ENCODE results near the gene INSYN1. TPM values are rescaled to one million over a fixed set of nuclear protein-coding genes. Genes with fewer than 3 reads are reported as not detected.

Gene INSYN1
- total RNA-seq, 3 donors from 2014 or later (not counting 1 experiment from before 2014, with no cell fraction given), result not detected

GRCh38 chr15:73710321-73710720 lies 42.8 kb downstream of the INSYN1 start:
- no peak for DNase-seq
- Histone ChIP-seq H3K9me3 (ENCODE audit: control insufficient read depth, insufficient read depth, low read length) (no peaks in the 10 kb centered on the region), H3K27ac (ENCODE audit: low read length) (no peak overlapping the region), H3K27me3 (ENCODE audit: control insufficient read depth, insufficient read depth, low read length) (no peaks in the 10 kb centered on the region), H3K4me3 (ENCODE audit: low read length) (no peak overlapping the region), H3K4me1 (ENCODE audit: control insufficient read depth, insufficient read depth, low read length) (no peaks in the 10 kb centered on the region), H3K36me3 (ENCODE audit: control insufficient read depth, insufficient read depth, low read length) (no peaks in the 10 kb centered on the region)
- no peak for ATAC-seq
- no peak overlapping the region for H3K4me3 Mint-ChIP-seq
- H3K36me3 Mint-ChIP-seq, result no peaks in the 10 kb centered on the region
- WGBS (ENCODE audit: insufficient coverage), result 79% methylated on average over 5 of the region's 5 CpGs
- H3K9me3 Mint-ChIP-seq, result no peaks in the 10 kb centered on the region
- intact Hi-C loops (cut with micrococcal nuclease), result no loop called here
- peaks cover 0 to 10% of the 10 kb centered on the region in 2 donors for H3K27me3 Mint-ChIP-seq (ENCODE audit: low read depth in 2 of 2)
- H3K27ac Mint-ChIP-seq, result no peak overlapping the region
- TF ChIP-seq CTCF (IDR thresholded peaks at IDR 0.05), result no peak
- peaks cover 0 to 1% of the 10 kb centered on the region in 2 donors for H3K4me1 Mint-ChIP-seq

GRCh38 chr15:73709686-73710085 lies 43.5 kb downstream of the INSYN1 start:
- H3K9me3 Mint-ChIP-seq, result no peaks in the 10 kb centered on the region

GRCh38 chr15:73709241-73709640 lies 43.9 kb downstream of the INSYN1 start:
- intact Hi-C loops (cut with micrococcal nuclease), result no loop called here
- Histone ChIP-seq H3K27me3 (ENCODE audit: control insufficient read depth, insufficient read depth, low read length) (no peaks in the 10 kb centered on the region), H3K27ac (ENCODE audit: low read length) (no peak overlapping the region), H3K36me3 (ENCODE audit: control insufficient read depth, insufficient read depth, low read length) (no peaks in the 10 kb centered on the region), H3K4me3 (ENCODE audit: low read length) (no peak overlapping the region), H3K4me1 (ENCODE audit: control insufficient read depth, insufficient read depth, low read length) (no peaks in the 10 kb centered on the region), H3K9me3 (ENCODE audit: control insufficient read depth, insufficient read depth, low read length) (no peaks in the 10 kb centered on the region)
- no peak for TF ChIP-seq CTCF (IDR thresholded peaks at IDR 0.05)
- H3K4me1 Mint-ChIP-seq, result peaks cover 0 to 9% of the 10 kb centered on the region in 2 donors
- no peak overlapping the region for H3K4me3 Mint-ChIP-seq
- H3K36me3 Mint-ChIP-seq, result no peaks in the 10 kb centered on the region
- no peaks in the 10 kb centered on the region for H3K9me3 Mint-ChIP-seq
- no peak for ATAC-seq
- H3K27me3 Mint-ChIP-seq (ENCODE audit: low read depth in 2 of 2), result peaks cover 0 to 15% of the 10 kb centered on the region in 2 donors
- no peak overlapping the region for H3K27ac Mint-ChIP-seq
- no peak for DNase-seq
- WGBS (ENCODE audit: insufficient coverage), result 91% methylated on average over 6 of the region's 6 CpGs

More at GRCh38 chr15:73709686-73710085, 43.5 kb downstream of the INSYN1 start:
- no peak overlapping the region for H3K4me3 Mint-ChIP-seq
- DNase-seq (no peak), ATAC-seq (no peak)
- Histone ChIP-seq H3K36me3 (ENCODE audit: control insufficient read depth, insufficient read depth, low read length) (no peaks in the 10 kb centered on the region), H3K27me3 (ENCODE audit: control insufficient read depth, insufficient read depth, low read length) (no peaks in the 10 kb centered on the region), H3K27ac (ENCODE audit: low read length) (no peak overlapping the region), H3K4me1 (ENCODE audit: control insufficient read depth, insufficient read depth, low read length) (no peaks in the 10 kb centered on the region), H3K4me3 (ENCODE audit: low read length) (no peak overlapping the region), H3K9me3 (ENCODE audit: control insufficient read depth, insufficient read depth, low read length) (no peaks in the 10 kb centered on the region)
- peaks cover 0 to 14% of the 10 kb centered on the region in 2 donors for H3K27me3 Mint-ChIP-seq (ENCODE audit: low read depth in 2 of 2)
- H3K36me3 Mint-ChIP-seq, result no peaks in the 10 kb centered on the region
- H3K27ac Mint-ChIP-seq, result no peak overlapping the region
- H3K4me1 Mint-ChIP-seq, result peaks cover 0 to 8% of the 10 kb centered on the region in 2 donors
- WGBS (ENCODE audit: insufficient coverage), result 67% methylated on average over 4 of the region's 4 CpGs
- intact Hi-C loops (cut with micrococcal nuclease), result no loop called here
- no peak for TF ChIP-seq CTCF (IDR thresholded peaks at IDR 0.05)

GRCh38 chr15:73708691-73709090 lies 44.5 kb downstream of the INSYN1 start:
- no peaks in the 10 kb centered on the region for H3K36me3 ChIP-seq (ENCODE audit: control insufficient read depth, insufficient read depth, low read length)
- no peak overlapping the region for H3K27ac ChIP-seq (ENCODE audit: low read length)
- H3K27me3 Mint-ChIP-seq (ENCODE audit: low read depth in 2 of 2), result peaks cover 0 to 15% of the 10 kb centered on the region in 2 donors
- DNase-seq, result no peak
- TF ChIP-seq CTCF (IDR thresholded peaks at IDR 0.05), result no peak
- peaks cover 0 to 9% of the 10 kb centered on the region in 2 donors for H3K4me1 Mint-ChIP-seq
- no peak overlapping the region for H3K4me3 ChIP-seq (ENCODE audit: low read length)
- H3K9me3 ChIP-seq (ENCODE audit: control insufficient read depth, insufficient read depth, low read length), result no peaks in the 10 kb centered on the region
- H3K27me3 ChIP-seq (ENCODE audit: control insufficient read depth, insufficient read depth, low read length), result no peaks in the 10 kb centered on the region
- H3K27ac Mint-ChIP-seq, result no peak overlapping the region
- ATAC-seq, result no peak
- intact Hi-C loops (cut with micrococcal nuclease), result no loop called here
- no peaks in the 10 kb centered on the region for H3K4me1 ChIP-seq (ENCODE audit: control insufficient read depth, insufficient read depth, low read length)
- no peaks in the 10 kb centered on the region for H3K36me3 Mint-ChIP-seq
- 89% methylated on average over 6 of the region's 6 CpGs for WGBS (ENCODE audit: insufficient coverage)
- H3K9me3 Mint-ChIP-seq, result no peaks in the 10 kb centered on the region
- H3K4me3 Mint-ChIP-seq, result no peak overlapping the region

Data from natural killer cell (primary cell).